ENCODE data around the gene TCF4.

GRCh38 chr18:55248495-55248894, 339.5 kb downstream of the TCF4 start:
- TF ChIP-seq EZH2phosphoT487 (IDR thresholded peaks at IDR 0.05; ENCODE audit: unreplicated experiment) (no peak), CTCF (conservative IDR thresholded peaks at IDR 0.05; ENCODE audit: low read depth in 2 of 2) (no peak), EZH2 (IDR thresholded peaks at IDR 0.05; ENCODE audit: low read depth, unreplicated experiment) (no peak), POLR2AphosphoS5 (IDR thresholded peaks at IDR 0.05; ENCODE audit: low read depth) (no peak), ZNF114 (CRISPR knock-in tag; IDR thresholded peaks at IDR 0.05) (no peak), ETS1 (IDR thresholded peaks at IDR 0.05) (no peak)
- TF ChIP-seq, protein P1, sequence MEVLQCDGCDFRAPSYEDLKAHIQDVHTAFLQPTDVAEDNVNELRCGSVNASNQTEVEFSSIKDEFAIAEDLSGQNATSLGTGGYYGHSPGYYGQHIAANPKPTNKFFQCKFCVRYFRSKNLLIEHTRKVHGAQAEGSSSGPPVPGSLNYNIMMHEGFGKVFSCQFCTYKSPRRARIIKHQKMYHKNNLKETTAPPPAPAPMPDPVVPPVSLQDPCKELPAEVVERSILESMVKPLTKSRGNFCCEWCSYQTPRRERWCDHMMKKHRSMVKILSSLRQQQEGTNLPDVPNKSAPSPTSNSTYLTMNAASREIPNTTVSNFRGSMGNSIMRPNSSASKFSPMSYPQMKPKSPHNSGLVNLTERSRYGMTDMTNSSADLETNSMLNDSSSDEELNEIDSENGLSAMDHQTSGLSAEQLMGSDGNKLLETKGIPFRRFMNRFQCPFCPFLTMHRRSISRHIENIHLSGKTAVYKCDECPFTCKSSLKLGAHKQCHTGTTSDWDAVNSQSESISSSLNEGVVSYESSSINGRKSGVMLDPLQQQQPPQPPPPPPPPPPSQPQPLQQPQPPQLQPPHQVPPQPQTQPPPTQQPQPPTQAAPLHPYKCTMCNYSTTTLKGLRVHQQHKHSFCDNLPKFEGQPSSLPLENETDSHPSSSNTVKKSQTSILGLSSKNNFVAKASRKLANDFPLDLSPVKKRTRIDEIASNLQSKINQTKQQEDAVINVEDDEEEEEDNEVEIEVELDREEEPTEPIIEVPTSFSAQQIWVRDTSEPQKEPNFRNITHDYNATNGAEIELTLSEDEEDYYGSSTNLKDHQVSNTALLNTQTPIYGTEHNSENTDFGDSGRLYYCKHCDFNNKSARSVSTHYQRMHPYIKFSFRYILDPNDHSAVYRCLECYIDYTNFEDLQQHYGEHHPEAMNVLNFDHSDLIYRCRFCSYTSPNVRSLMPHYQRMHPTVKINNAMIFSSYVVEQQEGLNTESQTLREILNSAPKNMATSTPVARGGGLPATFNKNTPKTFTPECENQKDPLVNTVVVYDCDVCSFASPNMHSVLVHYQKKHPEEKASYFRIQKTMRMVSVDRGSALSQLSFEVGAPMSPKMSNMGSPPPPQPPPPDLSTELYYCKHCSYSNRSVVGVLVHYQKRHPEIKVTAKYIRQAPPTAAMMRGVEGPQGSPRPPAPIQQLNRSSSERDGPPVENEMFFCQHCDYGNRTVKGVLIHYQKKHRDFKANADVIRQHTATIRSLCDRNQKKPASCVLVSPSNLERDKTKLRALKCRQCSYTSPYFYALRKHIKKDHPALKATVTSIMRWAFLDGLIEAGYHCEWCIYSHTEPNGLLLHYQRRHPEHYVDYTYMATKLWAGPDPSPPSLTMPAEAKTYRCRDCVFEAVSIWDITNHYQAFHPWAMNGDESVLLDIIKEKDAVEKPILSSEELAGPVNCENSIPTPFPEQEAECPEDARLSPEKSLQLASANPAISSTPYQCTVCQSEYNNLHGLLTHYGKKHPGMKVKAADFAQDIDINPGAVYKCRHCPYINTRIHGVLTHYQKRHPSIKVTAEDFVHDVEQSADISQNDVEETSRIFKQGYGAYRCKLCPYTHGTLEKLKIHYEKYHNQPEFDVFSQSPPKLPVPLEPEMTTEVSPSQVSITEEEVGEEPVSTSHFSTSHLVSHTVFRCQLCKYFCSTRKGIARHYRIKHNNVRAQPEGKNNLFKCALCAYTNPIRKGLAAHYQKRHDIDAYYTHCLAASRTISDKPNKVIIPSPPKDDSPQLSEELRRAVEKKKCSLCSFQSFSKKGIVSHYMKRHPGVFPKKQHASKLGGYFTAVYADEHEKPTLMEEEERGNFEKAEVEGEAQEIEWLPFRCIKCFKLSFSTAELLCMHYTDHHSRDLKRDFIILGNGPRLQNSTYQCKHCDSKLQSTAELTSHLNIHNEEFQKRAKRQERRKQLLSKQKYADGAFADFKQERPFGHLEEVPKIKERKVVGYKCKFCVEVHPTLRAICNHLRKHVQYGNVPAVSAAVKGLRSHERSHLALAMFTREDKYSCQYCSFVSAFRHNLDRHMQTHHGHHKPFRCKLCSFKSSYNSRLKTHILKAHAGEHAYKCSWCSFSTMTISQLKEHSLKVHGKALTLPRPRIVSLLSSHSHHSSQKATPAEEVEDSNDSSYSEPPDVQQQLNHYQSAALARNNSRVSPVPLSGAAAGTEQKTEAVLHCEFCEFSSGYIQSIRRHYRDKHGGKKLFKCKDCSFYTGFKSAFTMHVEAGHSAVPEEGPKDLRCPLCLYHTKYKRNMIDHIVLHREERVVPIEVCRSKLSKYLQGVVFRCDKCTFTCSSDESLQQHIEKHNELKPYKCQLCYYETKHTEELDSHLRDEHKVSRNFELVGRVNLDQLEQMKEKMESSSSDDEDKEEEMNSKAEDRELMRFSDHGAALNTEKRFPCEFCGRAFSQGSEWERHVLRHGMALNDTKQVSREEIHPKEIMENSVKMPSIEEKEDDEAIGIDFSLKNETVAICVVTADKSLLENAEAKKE (CRISPR knock-in tag; IDR thresholded peaks at IDR 0.05), result no peak

All from GM23338 (cell line).